GM23338 (cell line): Measurements from ENCODE around the gene HLCS. TPM values are rescaled to one million over a fixed set of nuclear protein-coding genes. Genes with fewer than 3 reads are reported as not detected.

ENCODE experiments used
- ATAC-seq: fragments of 200-7000 bp; cut with Tn5 transposase; 3 replicates; pipeline ENCODE4 v1.9.1; 2020
- DNase-seq: peaks from one replicate; pipeline ENCODE4 v3.0.0-alpha.2; 2015; ENCODE audit warnings: low spot score
- H2AFZ ChIP-seq: fragments of 200-600 bp; sonication (generic); 2 replicates; pipeline ENCODE4 v1.8.0; 2016; ENCODE audit warnings: antibody characterized with exemption, mild to moderate bottlenecking, moderate library complexity
- H3F3A ChIP-seq: fragments of 200-600 bp; sonication (generic); replicated peaks from 2 replicates; pipeline ENCODE4 v1.8.0; 2017; ENCODE audit warnings: antibody characterized with exemption, mixed run types, low read depth
- H3K27ac ChIP-seq: fragments of 200-600 bp; sonication (generic); 2 replicates; pipeline ENCODE4 v1.6.1; 2016; ENCODE audit warnings: low read depth
- H3K27me3 ChIP-seq: fragments of 200-600 bp; sonication (generic); 2 replicates; pipeline ENCODE4 v1.8.0; 2016; ENCODE audit warnings: mild to moderate bottlenecking, mixed run types, moderate library complexity; ENCODE audit not compliant: insufficient read depth
- H3K36me3 ChIP-seq: fragments of 200-600 bp; sonication (generic); 2 replicates; pipeline ENCODE4 v1.8.0; 2016; ENCODE audit warnings: mild to moderate bottlenecking; ENCODE audit not compliant: insufficient read depth
- H3K4me1 ChIP-seq: fragments of 200-600 bp; sonication (generic); 2 replicates; pipeline ENCODE4 v1.8.0; 2016; ENCODE audit warnings: mild to moderate bottlenecking, moderate library complexity; ENCODE audit not compliant: insufficient read depth
- H3K4me2 ChIP-seq: fragments of 200-600 bp; sonication (generic); 2 replicates; pipeline ENCODE4 v1.7.1; 2017; ENCODE audit warnings: mixed run types
- H3K4me3 ChIP-seq: fragments of 200-600 bp; sonication (generic); 2 replicates; pipeline ENCODE4 v1.6.1; 2016; ENCODE audit warnings: mixed run types
- H3K79me2 ChIP-seq: fragments of 200-600 bp; sonication (generic); replicated peaks from 2 replicates; pipeline ENCODE4 v1.8.0; 2017; ENCODE audit warnings: mild to moderate bottlenecking; ENCODE audit not compliant: insufficient read depth
- H3K9me2 ChIP-seq: fragments of 200-600 bp; sonication (generic); 2 replicates; pipeline ENCODE4 v1.8.0; 2017; ENCODE audit not compliant: insufficient read depth
- H4K20me1 ChIP-seq: fragments of 200-600 bp; sonication (generic); replicated peaks from 2 replicates; pipeline ENCODE4 v1.8.0; 2017; ENCODE audit warnings: mild to moderate bottlenecking; ENCODE audit not compliant: insufficient read depth
- H3K27ac Mint-ChIP-seq: 2 replicates; pipeline ENCODE4 v1.8.0; 2020; ENCODE audit warnings: inconsistent platforms, mild to moderate bottlenecking, moderate library complexity, mixed read lengths
- H3K27me3 Mint-ChIP-seq: 3 replicates; pipeline ENCODE4 v1.8.0; 2022; ENCODE audit warnings: low read depth, mild to moderate bottlenecking, moderate library complexity, mixed read lengths, inconsistent platforms; ENCODE audit not compliant: insufficient read depth, poor library complexity
- H3K36me3 Mint-ChIP-seq: 3 replicates; pipeline ENCODE4 v1.8.0; 2021; ENCODE audit warnings: low read depth, mild to moderate bottlenecking, inconsistent platforms, moderate library complexity, mixed read lengths
- H3K4me1 Mint-ChIP-seq: 3 replicates; pipeline ENCODE4 v1.8.0; 2020; ENCODE audit warnings: mild to moderate bottlenecking, inconsistent platforms, mixed read lengths
- H3K4me3 Mint-ChIP-seq: 3 replicates; pipeline ENCODE4 v1.8.0; 2021; ENCODE audit warnings: moderate library complexity, mild to moderate bottlenecking, inconsistent platforms, mixed read lengths
- H3K9me3 Mint-ChIP-seq: 3 replicates; pipeline ENCODE4 v1.8.0; 2020; ENCODE audit warnings: moderate library complexity, mild to moderate bottlenecking, inconsistent platforms, mixed read lengths
- CREB1 ChIP-seq: fragments of 250-450 bp; sonication (Bioruptor Pico); IDR thresholded peaks from 2 replicates; pipeline ENCODE4 v1.5.0; 2020; ENCODE audit warnings: low read depth, mild to moderate bottlenecking, moderate library complexity
- EZH2 ChIP-seq: fragments of 200-600 bp; sonication (generic); IDR thresholded peaks from one replicate; pipeline ENCODE4 v1.8.0; 2017; ENCODE audit warnings: antibody characterized with exemption, mild to moderate bottlenecking, low read depth; ENCODE audit not compliant: unreplicated experiment
- EZH2phosphoT487 ChIP-seq: fragments of 200-600 bp; sonication (generic); IDR thresholded peaks from one replicate; pipeline ENCODE4 v1.8.1; 2018; ENCODE audit warnings: antibody characterized with exemption; ENCODE audit not compliant: unreplicated experiment
- JUNB ChIP-seq: IDR thresholded peaks from one replicate; pipeline ENCODE4 v1.6.1; 2016; ENCODE audit warnings: antibody characterized with exemption; ENCODE audit not compliant: unreplicated experiment
- NANOG ChIP-seq: IDR thresholded peaks from 2 replicates; pipeline ENCODE4 v1.6.1; 2016; ENCODE audit warnings: antibody characterized with exemption, borderline replicate concordance
- POLR2AphosphoS5 ChIP-seq: IDR thresholded peaks from 2 replicates; pipeline ENCODE4 v1.6.1; 2016; ENCODE audit warnings: antibody characterized with exemption, low read depth
- STAT1 ChIP-seq: IDR thresholded peaks from one replicate; pipeline ENCODE4 v1.6.1; 2016; ENCODE audit warnings: antibody characterized with exemption; ENCODE audit not compliant: unreplicated experiment
- ZNF114 ChIP-seq: fragments of 250-450 bp; sonication (Bioruptor Pico); IDR thresholded peaks from 2 replicates; pipeline ENCODE4 v1.5.0; 2020; ENCODE audit warnings: mild to moderate bottlenecking, moderate library complexity
- ZNF331 ChIP-seq: fragments of 250-450 bp; sonication (Bioruptor Pico); IDR thresholded peaks from 2 replicates; pipeline ENCODE4 v1.5.0; 2020; ENCODE audit warnings: low read depth, mild to moderate bottlenecking, moderate library complexity
- polyA plus RNA-seq: library from polyadenylated mRNA; unstranded; fragments of >200 nt; fragmentation: Nextera tagmentation; extraction: Ambion mirVana; gene quantifications from 2 replicates; pipeline ENCODE4 v1.2.1, GENCODE V29; 2016
- total RNA-seq: library from RNA; depleted of rRNA; stranded (reverse); fragments of >200 nt; shearing (Covaris generic); gene quantifications from 2 replicates; pipeline ENCODE4 v1.2.3, GENCODE V29; 2014
- TF ChIP-seq, protein P1 (sequence below): fragments of 250-450 bp; sonication (Bioruptor Pico); IDR thresholded peaks from 2 replicates; pipeline ENCODE4 v1.5.0; 2020; ENCODE audit warnings: mild to moderate bottlenecking, moderate library complexity
- TF ChIP-seq, protein P2 (sequence below): IDR thresholded peaks from 2 replicates; pipeline ENCODE4 v1.6.1; 2016; ENCODE audit warnings: antibody characterized with exemption
- TF ChIP-seq, protein P3 (sequence below), 2 experiments: fragments of 200-600 bp in 1 of 2; sonication (generic) in 1 of 2; conservative IDR thresholded peaks; 2 replicates each; pipeline versions ENCODE4 v1.5.1 to v1.6.1; 2016 to 2017; ENCODE audit warnings: antibody characterized with exemption in 2 of 2, low read depth in 2 of 2, mild to moderate bottlenecking in 2 of 2, moderate library complexity in 1 of 2
- TF ChIP-seq, protein P4 (sequence below): IDR thresholded peaks from one replicate; pipeline ENCODE4 v1.6.1; 2018; ENCODE audit warnings: antibody characterized with exemption; ENCODE audit not compliant: unreplicated experiment

HLCS gene
- total and polyA plus RNA-seq, 2 experiments from 2014 or later: 6.1 to 14.7 TPM

DNA sequence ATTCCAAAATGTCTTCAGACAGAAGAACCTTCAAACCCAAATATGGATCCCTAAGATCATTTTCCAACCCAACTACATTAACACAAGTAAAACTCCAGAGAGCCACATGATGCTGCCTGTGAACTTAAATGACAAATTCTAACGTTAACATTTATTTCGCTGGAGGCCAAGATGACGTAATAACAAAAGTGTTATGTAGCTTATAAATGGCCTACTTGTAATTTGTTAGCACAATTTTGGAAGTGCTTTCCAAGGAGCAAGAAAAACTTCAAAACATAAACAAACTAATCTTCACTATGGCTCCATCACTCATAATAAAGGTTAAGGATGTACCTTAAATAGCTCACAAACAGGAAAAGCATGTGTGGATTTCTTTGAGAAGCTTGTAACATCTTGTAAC, 126.7 kb downstream of the HLCS start:
- Histone ChIP-seq H3K27ac (no peak overlapping the region), H3K4me3 (no peak overlapping the region), H4K20me1 (0 out of 2 replicates have a peak, but pooled peaks cover 4% of the 10 kb centered on the region), H3F3A (no peaks in the 10 kb centered on the region), H3K4me1 (no peaks in the 10 kb centered on the region), H3K79me2 (no peaks in the 10 kb centered on the region), H3K9me2 (no peaks in the 10 kb centered on the region), H3K27me3 (no peaks in the 10 kb centered on the region), H3K36me3 (no peaks in the 10 kb centered on the region), H2AFZ (no peak overlapping the region), H3K4me2 (no peak overlapping the region)
- no peaks in the 10 kb centered on the region for H3K9me3 Mint-ChIP-seq
- no peak overlapping the region for H3K4me3 Mint-ChIP-seq
- H3K27me3 Mint-ChIP-seq: peaks cover 5% of the 10 kb centered on the region
- no peak for ATAC-seq
- H3K27ac Mint-ChIP-seq: no peak overlapping the region
- H3K36me3 Mint-ChIP-seq: no peaks in the 10 kb centered on the region
- TF ChIP-seq, protein P1, sequence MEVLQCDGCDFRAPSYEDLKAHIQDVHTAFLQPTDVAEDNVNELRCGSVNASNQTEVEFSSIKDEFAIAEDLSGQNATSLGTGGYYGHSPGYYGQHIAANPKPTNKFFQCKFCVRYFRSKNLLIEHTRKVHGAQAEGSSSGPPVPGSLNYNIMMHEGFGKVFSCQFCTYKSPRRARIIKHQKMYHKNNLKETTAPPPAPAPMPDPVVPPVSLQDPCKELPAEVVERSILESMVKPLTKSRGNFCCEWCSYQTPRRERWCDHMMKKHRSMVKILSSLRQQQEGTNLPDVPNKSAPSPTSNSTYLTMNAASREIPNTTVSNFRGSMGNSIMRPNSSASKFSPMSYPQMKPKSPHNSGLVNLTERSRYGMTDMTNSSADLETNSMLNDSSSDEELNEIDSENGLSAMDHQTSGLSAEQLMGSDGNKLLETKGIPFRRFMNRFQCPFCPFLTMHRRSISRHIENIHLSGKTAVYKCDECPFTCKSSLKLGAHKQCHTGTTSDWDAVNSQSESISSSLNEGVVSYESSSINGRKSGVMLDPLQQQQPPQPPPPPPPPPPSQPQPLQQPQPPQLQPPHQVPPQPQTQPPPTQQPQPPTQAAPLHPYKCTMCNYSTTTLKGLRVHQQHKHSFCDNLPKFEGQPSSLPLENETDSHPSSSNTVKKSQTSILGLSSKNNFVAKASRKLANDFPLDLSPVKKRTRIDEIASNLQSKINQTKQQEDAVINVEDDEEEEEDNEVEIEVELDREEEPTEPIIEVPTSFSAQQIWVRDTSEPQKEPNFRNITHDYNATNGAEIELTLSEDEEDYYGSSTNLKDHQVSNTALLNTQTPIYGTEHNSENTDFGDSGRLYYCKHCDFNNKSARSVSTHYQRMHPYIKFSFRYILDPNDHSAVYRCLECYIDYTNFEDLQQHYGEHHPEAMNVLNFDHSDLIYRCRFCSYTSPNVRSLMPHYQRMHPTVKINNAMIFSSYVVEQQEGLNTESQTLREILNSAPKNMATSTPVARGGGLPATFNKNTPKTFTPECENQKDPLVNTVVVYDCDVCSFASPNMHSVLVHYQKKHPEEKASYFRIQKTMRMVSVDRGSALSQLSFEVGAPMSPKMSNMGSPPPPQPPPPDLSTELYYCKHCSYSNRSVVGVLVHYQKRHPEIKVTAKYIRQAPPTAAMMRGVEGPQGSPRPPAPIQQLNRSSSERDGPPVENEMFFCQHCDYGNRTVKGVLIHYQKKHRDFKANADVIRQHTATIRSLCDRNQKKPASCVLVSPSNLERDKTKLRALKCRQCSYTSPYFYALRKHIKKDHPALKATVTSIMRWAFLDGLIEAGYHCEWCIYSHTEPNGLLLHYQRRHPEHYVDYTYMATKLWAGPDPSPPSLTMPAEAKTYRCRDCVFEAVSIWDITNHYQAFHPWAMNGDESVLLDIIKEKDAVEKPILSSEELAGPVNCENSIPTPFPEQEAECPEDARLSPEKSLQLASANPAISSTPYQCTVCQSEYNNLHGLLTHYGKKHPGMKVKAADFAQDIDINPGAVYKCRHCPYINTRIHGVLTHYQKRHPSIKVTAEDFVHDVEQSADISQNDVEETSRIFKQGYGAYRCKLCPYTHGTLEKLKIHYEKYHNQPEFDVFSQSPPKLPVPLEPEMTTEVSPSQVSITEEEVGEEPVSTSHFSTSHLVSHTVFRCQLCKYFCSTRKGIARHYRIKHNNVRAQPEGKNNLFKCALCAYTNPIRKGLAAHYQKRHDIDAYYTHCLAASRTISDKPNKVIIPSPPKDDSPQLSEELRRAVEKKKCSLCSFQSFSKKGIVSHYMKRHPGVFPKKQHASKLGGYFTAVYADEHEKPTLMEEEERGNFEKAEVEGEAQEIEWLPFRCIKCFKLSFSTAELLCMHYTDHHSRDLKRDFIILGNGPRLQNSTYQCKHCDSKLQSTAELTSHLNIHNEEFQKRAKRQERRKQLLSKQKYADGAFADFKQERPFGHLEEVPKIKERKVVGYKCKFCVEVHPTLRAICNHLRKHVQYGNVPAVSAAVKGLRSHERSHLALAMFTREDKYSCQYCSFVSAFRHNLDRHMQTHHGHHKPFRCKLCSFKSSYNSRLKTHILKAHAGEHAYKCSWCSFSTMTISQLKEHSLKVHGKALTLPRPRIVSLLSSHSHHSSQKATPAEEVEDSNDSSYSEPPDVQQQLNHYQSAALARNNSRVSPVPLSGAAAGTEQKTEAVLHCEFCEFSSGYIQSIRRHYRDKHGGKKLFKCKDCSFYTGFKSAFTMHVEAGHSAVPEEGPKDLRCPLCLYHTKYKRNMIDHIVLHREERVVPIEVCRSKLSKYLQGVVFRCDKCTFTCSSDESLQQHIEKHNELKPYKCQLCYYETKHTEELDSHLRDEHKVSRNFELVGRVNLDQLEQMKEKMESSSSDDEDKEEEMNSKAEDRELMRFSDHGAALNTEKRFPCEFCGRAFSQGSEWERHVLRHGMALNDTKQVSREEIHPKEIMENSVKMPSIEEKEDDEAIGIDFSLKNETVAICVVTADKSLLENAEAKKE (CRISPR knock-in tag): no peak
- TF ChIP-seq CREB1 (CRISPR knock-in tag) (no peak), EZH2 (no peak), ZNF331 (CRISPR knock-in tag) (no peak), NANOG (no peak), POLR2AphosphoS5 (no peak), JUNB (no peak), EZH2phosphoT487 (no peak), ZNF114 (CRISPR knock-in tag) (no peak), STAT1 (no peak)
- TF ChIP-seq, protein P2, sequence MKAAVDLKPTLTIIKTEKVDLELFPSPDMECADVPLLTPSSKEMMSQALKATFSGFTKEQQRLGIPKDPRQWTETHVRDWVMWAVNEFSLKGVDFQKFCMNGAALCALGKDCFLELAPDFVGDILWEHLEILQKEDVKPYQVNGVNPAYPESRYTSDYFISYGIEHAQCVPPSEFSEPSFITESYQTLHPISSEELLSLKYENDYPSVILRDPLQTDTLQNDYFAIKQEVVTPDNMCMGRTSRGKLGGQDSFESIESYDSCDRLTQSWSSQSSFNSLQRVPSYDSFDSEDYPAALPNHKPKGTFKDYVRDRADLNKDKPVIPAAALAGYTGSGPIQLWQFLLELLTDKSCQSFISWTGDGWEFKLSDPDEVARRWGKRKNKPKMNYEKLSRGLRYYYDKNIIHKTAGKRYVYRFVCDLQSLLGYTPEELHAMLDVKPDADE: no peak
- TF ChIP-seq, protein P3, sequence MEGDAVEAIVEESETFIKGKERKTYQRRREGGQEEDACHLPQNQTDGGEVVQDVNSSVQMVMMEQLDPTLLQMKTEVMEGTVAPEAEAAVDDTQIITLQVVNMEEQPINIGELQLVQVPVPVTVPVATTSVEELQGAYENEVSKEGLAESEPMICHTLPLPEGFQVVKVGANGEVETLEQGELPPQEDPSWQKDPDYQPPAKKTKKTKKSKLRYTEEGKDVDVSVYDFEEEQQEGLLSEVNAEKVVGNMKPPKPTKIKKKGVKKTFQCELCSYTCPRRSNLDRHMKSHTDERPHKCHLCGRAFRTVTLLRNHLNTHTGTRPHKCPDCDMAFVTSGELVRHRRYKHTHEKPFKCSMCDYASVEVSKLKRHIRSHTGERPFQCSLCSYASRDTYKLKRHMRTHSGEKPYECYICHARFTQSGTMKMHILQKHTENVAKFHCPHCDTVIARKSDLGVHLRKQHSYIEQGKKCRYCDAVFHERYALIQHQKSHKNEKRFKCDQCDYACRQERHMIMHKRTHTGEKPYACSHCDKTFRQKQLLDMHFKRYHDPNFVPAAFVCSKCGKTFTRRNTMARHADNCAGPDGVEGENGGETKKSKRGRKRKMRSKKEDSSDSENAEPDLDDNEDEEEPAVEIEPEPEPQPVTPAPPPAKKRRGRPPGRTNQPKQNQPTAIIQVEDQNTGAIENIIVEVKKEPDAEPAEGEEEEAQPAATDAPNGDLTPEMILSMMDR (conservative IDR thresholded peaks at IDR 0.05; ENCODE audit: low read depth in 2 of 2): no peak
- TF ChIP-seq, protein P4, sequence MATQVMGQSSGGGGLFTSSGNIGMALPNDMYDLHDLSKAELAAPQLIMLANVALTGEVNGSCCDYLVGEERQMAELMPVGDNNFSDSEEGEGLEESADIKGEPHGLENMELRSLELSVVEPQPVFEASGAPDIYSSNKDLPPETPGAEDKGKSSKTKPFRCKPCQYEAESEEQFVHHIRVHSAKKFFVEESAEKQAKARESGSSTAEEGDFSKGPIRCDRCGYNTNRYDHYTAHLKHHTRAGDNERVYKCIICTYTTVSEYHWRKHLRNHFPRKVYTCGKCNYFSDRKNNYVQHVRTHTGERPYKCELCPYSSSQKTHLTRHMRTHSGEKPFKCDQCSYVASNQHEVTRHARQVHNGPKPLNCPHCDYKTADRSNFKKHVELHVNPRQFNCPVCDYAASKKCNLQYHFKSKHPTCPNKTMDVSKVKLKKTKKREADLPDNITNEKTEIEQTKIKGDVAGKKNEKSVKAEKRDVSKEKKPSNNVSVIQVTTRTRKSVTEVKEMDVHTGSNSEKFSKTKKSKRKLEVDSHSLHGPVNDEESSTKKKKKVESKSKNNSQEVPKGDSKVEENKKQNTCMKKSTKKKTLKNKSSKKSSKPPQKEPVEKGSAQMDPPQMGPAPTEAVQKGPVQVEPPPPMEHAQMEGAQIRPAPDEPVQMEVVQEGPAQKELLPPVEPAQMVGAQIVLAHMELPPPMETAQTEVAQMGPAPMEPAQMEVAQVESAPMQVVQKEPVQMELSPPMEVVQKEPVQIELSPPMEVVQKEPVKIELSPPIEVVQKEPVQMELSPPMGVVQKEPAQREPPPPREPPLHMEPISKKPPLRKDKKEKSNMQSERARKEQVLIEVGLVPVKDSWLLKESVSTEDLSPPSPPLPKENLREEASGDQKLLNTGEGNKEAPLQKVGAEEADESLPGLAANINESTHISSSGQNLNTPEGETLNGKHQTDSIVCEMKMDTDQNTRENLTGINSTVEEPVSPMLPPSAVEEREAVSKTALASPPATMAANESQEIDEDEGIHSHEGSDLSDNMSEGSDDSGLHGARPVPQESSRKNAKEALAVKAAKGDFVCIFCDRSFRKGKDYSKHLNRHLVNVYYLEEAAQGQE: no peak
- DNase-seq: no peak
- no peaks in the 10 kb centered on the region; the same call in 2 of the 3 replicates for H3K4me1 Mint-ChIP-seq
